ENCODE measurements around the gene TRIM46. TPM values are rescaled to one million over a fixed set of nuclear protein-coding genes. Genes with fewer than 3 reads are reported as not detected.

Gene TRIM46
- total and polyA plus RNA-seq, 2 of the 13 experiments (the other 11 are each of a cell fraction or from before 2014, with no cell fraction given): 0.04 to 0.09 TPM

GRCh38 chr1:155128755-155129473 lies 44.7 kb upstream of the TRIM46 start (continued):
- TF ChIP-seq, protein P1, sequence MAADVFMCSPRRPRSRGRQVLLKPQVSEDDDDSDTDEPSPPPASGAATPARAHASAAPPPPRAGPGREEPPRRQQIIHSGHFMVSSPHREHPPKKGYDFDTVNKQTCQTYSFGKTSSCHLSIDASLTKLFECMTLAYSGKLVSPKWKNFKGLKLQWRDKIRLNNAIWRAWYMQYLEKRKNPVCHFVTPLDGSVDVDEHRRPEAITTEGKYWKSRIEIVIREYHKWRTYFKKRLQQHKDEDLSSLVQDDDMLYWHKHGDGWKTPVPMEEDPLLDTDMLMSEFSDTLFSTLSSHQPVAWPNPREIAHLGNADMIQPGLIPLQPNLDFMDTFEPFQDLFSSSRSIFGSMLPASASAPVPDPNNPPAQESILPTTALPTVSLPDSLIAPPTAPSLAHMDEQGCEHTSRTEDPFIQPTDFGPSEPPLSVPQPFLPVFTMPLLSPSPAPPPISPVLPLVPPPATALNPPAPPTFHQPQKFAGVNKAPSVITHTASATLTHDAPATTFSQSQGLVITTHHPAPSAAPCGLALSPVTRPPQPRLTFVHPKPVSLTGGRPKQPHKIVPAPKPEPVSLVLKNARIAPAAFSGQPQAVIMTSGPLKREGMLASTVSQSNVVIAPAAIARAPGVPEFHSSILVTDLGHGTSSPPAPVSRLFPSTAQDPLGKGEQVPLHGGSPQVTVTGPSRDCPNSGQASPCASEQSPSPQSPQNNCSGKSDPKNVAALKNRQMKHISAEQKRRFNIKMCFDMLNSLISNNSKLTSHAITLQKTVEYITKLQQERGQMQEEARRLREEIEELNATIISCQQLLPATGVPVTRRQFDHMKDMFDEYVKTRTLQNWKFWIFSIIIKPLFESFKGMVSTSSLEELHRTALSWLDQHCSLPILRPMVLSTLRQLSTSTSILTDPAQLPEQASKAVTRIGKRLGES (CRISPR knock-in tag; IDR thresholded peaks at IDR 0.05; ENCODE audit: borderline replicate concordance): no peak
- TF ChIP-seq ZNF749 (CRISPR knock-in tag; IDR thresholded peaks at IDR 0.05; ENCODE audit: borderline replicate concordance): peak; percentile 89
- no peak for TF ChIP-seq CHD2 (IDR thresholded peaks at IDR 0.05; ENCODE audit: low read depth, low read length)
- no peak for TF ChIP-seq ATF7 (IDR thresholded peaks at IDR 0.05)
- TF ChIP-seq ATF7 (CRISPR knock-in tag; IDR thresholded peaks at IDR 0.05): 0 out of 2 replicates have a peak, but pooled peaks have one; percentile 63
- 0 out of 2 replicates have a peak, but pooled peaks have one; percentile 56 for TF ChIP-seq ZNF761 (CRISPR knock-in tag; conservative IDR thresholded peaks at IDR 0.05)
- TF ChIP-seq MIER2 (CRISPR knock-in tag; IDR thresholded peaks at IDR 0.05): no peak
- 0 out of 2 replicates have a peak, but pooled peaks have one; percentile 37 for TF ChIP-seq ZNF776 (CRISPR knock-in tag; IDR thresholded peaks at IDR 0.05)
- TF ChIP-seq ZMAT3 (CRISPR knock-in tag; conservative IDR thresholded peaks at IDR 0.05): 0 out of 2 replicates have a peak, but pooled peaks have one; percentile 60
- TF ChIP-seq TEAD3 (CRISPR knock-in tag; optimal IDR thresholded peaks at IDR 0.05; ENCODE audit: borderline replicate concordance): peak; percentile 58
- TF ChIP-seq MEIS2 (CRISPR knock-in tag; IDR thresholded peaks at IDR 0.05): no peak; the same call in 1 of the 2 replicates
- TF ChIP-seq CHCHD3 (CRISPR knock-in tag; IDR thresholded peaks at IDR 0.05): no peak
- TF ChIP-seq KDM4B (CRISPR knock-in tag; IDR thresholded peaks at IDR 0.05): peak; percentile 55; the same call in 1 of the 2 replicates
- no peak for TF ChIP-seq ZNF513 (CRISPR knock-in tag; conservative IDR thresholded peaks at IDR 0.05)
- no peak for TF ChIP-seq RFX1 (IDR thresholded peaks at IDR 0.05)
- 0 out of 2 replicates have a peak, but pooled peaks have one; percentile 18 for TF ChIP-seq ZNF816 (CRISPR knock-in tag; IDR thresholded peaks at IDR 0.05; ENCODE audit: borderline replicate concordance)
- 0 out of 2 replicates have a peak, but pooled peaks have one; percentile 21 for TF ChIP-seq TARDBP (CRISPR knock-in tag; IDR thresholded peaks at IDR 0.05)
- TF ChIP-seq, protein P2, sequence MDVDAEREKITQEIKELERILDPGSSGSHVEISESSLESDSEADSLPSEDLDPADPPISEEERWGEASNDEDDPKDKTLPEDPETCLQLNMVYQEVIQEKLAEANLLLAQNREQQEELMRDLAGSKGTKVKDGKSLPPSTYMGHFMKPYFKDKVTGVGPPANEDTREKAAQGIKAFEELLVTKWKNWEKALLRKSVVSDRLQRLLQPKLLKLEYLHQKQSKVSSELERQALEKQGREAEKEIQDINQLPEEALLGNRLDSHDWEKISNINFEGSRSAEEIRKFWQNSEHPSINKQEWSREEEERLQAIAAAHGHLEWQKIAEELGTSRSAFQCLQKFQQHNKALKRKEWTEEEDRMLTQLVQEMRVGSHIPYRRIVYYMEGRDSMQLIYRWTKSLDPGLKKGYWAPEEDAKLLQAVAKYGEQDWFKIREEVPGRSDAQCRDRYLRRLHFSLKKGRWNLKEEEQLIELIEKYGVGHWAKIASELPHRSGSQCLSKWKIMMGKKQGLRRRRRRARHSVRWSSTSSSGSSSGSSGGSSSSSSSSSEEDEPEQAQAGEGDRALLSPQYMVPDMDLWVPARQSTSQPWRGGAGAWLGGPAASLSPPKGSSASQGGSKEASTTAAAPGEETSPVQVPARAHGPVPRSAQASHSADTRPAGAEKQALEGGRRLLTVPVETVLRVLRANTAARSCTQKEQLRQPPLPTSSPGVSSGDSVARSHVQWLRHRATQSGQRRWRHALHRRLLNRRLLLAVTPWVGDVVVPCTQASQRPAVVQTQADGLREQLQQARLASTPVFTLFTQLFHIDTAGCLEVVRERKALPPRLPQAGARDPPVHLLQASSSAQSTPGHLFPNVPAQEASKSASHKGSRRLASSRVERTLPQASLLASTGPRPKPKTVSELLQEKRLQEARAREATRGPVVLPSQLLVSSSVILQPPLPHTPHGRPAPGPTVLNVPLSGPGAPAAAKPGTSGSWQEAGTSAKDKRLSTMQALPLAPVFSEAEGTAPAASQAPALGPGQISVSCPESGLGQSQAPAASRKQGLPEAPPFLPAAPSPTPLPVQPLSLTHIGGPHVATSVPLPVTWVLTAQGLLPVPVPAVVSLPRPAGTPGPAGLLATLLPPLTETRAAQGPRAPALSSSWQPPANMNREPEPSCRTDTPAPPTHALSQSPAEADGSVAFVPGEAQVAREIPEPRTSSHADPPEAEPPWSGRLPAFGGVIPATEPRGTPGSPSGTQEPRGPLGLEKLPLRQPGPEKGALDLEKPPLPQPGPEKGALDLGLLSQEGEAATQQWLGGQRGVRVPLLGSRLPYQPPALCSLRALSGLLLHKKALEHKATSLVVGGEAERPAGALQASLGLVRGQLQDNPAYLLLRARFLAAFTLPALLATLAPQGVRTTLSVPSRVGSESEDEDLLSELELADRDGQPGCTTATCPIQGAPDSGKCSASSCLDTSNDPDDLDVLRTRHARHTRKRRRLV (CRISPR knock-in tag; IDR thresholded peaks at IDR 0.05): no peak
- TF ChIP-seq ZSCAN31 (CRISPR knock-in tag; IDR thresholded peaks at IDR 0.05; ENCODE audit: low read depth): peak; percentile 59; the same call in 1 of the 2 replicates
- TF ChIP-seq FOXK2 (IDR thresholded peaks at IDR 0.05): peak; percentile 65; the same call in 1 of the 2 replicates
